HuH-7.5 (cell line): Measurements from ENCODE around the gene TMEM98.
"Not testable (repeated sequence)": the region's sequence is repeated elsewhere in the genome, so short reads cannot be mapped to it uniquely, and the experiment has no call there.

ENCODE experiments used
- DNase-seq: peaks from one replicate; pipeline ENCODE4 v3.0.0; 2011; ENCODE audit warnings: low spot score

TMEM98 gene

GRCh38 chr17:32927724-32928585 lies at the start of gene TMEM98:
Gene TMEM98, plus strand, starts transcription at chr17:32928153. Its CDS starts 3,376 bp downstream, at chr17:32931529.
- DNase-seq, result peak; percentile 45

GRCh38 chr17:32878211-32878610 lies 49.7 kb upstream of the TMEM98 start:
- no peak for DNase-seq

GRCh38 chr17:32879134-32879533 lies 48.8 kb upstream of the TMEM98 start:
- no peak for DNase-seq

GRCh38 chr17:32880671-32881453 lies 47.1 kb upstream of the TMEM98 start:
- no peak for DNase-seq

- DNase-seq, result no peak
Observed at GRCh38 chr17:32882029-32882428, 45.9 kb upstream of the TMEM98 start.

GRCh38 chr17:32882734-32883133 lies 45.2 kb upstream of the TMEM98 start:
- no peak for DNase-seq

GRCh38 chr17:32886951-32887350 lies 41.0 kb upstream of the TMEM98 start:
- not testable (repeated sequence) for DNase-seq

GRCh38 chr17:32887410-32887809 lies 40.5 kb upstream of the TMEM98 start:
- not testable (repeated sequence) for DNase-seq

GRCh38 chr17:32894245-32894644 lies 33.7 kb upstream of the TMEM98 start:
- DNase-seq, result no peak

- no peak for DNase-seq
Observed at GRCh38 chr17:32896647-32897258, 31.2 kb upstream of the TMEM98 start.

GRCh38 chr17:32899236-32900013 lies 28.5 kb upstream of the TMEM98 start:
- DNase-seq, result no peak

- no peak for DNase-seq
Observed at GRCh38 chr17:32901743-32902142, 26.2 kb upstream of the TMEM98 start.

GRCh38 chr17:32903774-32904673 lies 23.9 kb upstream of the TMEM98 start:
- no peak for DNase-seq

GRCh38 chr17:32904891-32905290 lies 23.1 kb upstream of the TMEM98 start:
- no peak for DNase-seq

- DNase-seq, result no peak
Observed at GRCh38 chr17:32907583-32907982, 20.4 kb upstream of the TMEM98 start.

GRCh38 chr17:32909787-32910369 lies 18.1 kb upstream of the TMEM98 start:
- DNase-seq, result peak; percentile 47

- DNase-seq, result no peak
Observed at GRCh38 chr17:32910769-32911168, 17.2 kb upstream of the TMEM98 start.

- peak; percentile 51 for DNase-seq
Observed at GRCh38 chr17:32912218-32912897, 15.6 kb upstream of the TMEM98 start.

GRCh38 chr17:32913593-32913992 lies 14.4 kb upstream of the TMEM98 start:
- no peak for DNase-seq

- DNase-seq, result no peak
Observed at GRCh38 chr17:32914181-32914580, 13.8 kb upstream of the TMEM98 start.
